Measurements from ENCODE around the gene ACY1. TPM values are rescaled to one million over a fixed set of nuclear protein-coding genes. Genes with fewer than 3 reads are reported as not detected.

ACY1 gene
- total RNA-seq, 1 experiment from 2014 or later: 46.4 TPM

- Histone ChIP-seq H3K9me3 (no peaks in the 10 kb centered on the region), H3K36me3 (no peaks in the 10 kb centered on the region), H3K27me3 (no peaks in the 10 kb centered on the region), H3K4me3 (no peak overlapping the region)
- no peak for DNase-seq
These were observed 54.0 kb downstream of the ACY1 start for GRCh38 chr3:52037291-52037690.

- DNase-seq: peak; percentile 81
- Histone ChIP-seq H3K4me3 (no peak overlapping the region), H3K27me3 (no peaks in the 10 kb centered on the region), H3K9me3 (no peaks in the 10 kb centered on the region), H3K36me3 (no peaks in the 10 kb centered on the region)
These were observed 54.9 kb downstream of the ACY1 start for GRCh38 chr3:52038227-52038626.

Other genes with a start within 250 kb of the ACY1 start
- not detected in 2 replicates for gene IQCF6, start 204.3 kb upstream of the ACY1 start, total RNA-seq (2014; rRNA removed; shearing (Covaris generic); ENCODE audit: low replicate concordance)
- not detected in 2 replicates for gene IQCF2, start 121.9 kb upstream of the ACY1 start, total RNA-seq (2014; rRNA removed; shearing (Covaris generic); ENCODE audit: low replicate concordance)
- gene IQCF5, start 107.9 kb upstream of the ACY1 start, total RNA-seq (2014; rRNA removed; shearing (Covaris generic); ENCODE audit: low replicate concordance): not detected in 2 replicates
- gene IQCF1, start 80.2 kb upstream of the ACY1 start, total RNA-seq (2014; rRNA removed; shearing (Covaris generic); ENCODE audit: low replicate concordance): not detected in 2 replicates
- gene RRP9, start 41.6 kb upstream of the ACY1 start, total RNA-seq (2014; rRNA removed; shearing (Covaris generic); ENCODE audit: low replicate concordance): 59.3 and 78.5 TPM in 2 replicates
- gene PARP3, start 41.2 kb upstream of the ACY1 start, total RNA-seq (2014; rRNA removed; shearing (Covaris generic); ENCODE audit: low replicate concordance): 5.9 and 13.8 TPM in 2 replicates
- not detected in 2 replicates for gene GPR62, start 28.2 kb upstream of the ACY1 start, total RNA-seq (2014; rRNA removed; shearing (Covaris generic); ENCODE audit: low replicate concordance)
- gene PCBP4, start 16.1 kb upstream of the ACY1 start, total RNA-seq (2014; rRNA removed; shearing (Covaris generic); ENCODE audit: low replicate concordance): 24.8 and 28.1 TPM in 2 replicates
- 10.0 and 15.6 TPM in 2 replicates for gene ABHD14B, start 9.5 kb upstream of the ACY1 start, total RNA-seq (2014; rRNA removed; shearing (Covaris generic); ENCODE audit: low replicate concordance)
- gene ABHD14A, start 8.5 kb upstream of the ACY1 start, total RNA-seq (2014; rRNA removed; shearing (Covaris generic); ENCODE audit: low replicate concordance): 6.5 TPM in 1 of 2 replicates, not detected in the other
- gene RPL29, start 12.4 kb downstream of the ACY1 start, total RNA-seq (2014; rRNA removed; shearing (Covaris generic); ENCODE audit: low replicate concordance): 598 and 1,092 TPM in 2 replicates
- 2.1 and 9.7 TPM in 2 replicates for gene DUSP7, start 73.0 kb downstream of the ACY1 start, total RNA-seq (2014; rRNA removed; shearing (Covaris generic); ENCODE audit: low replicate concordance)
- 14.2 and 19.8 TPM in 2 replicates for gene POC1A, start 170.9 kb downstream of the ACY1 start, total RNA-seq (2014; rRNA removed; shearing (Covaris generic); ENCODE audit: low replicate concordance)
- gene ALAS1, start 214.6 kb downstream of the ACY1 start, total RNA-seq (2014; rRNA removed; shearing (Covaris generic); ENCODE audit: low replicate concordance): 33.7 and 34.0 TPM in 2 replicates
- not detected in 2 replicates for gene TLR9, start 242.1 kb downstream of the ACY1 start, total RNA-seq (2014; rRNA removed; shearing (Covaris generic); ENCODE audit: low replicate concordance)